ENCODE data around the gene PON2. TPM values are rescaled to one million over a fixed set of nuclear protein-coding genes. Genes with fewer than 3 reads are reported as not detected.
"Not testable (repeated sequence)": the region's sequence is repeated elsewhere in the genome, so short reads cannot be mapped to it uniquely, and the experiment has no call there.

Gene PON2
- total RNA-seq, 1 experiment from 2014 or later = 260 TPM

GRCh38 chr7:95460653-95461052 lies 25.8 kb upstream of the PON2 start:
- in situ Hi-C loops (cut with HindIII; ENCODE audit: low pct_unique_long_range_greater_than_20kb, low sequenced_read_pairs); DNase-seq (ENCODE audit: low read depth, low spot score): not testable (repeated sequence)

GRCh38 chr7:95457947-95458346 lies 23.1 kb upstream of the PON2 start:
- in situ Hi-C loops (cut with HindIII; ENCODE audit: low pct_unique_long_range_greater_than_20kb, low sequenced_read_pairs) = no loop called here

GRCh38 chr7:95454438-95455045 lies 19.7 kb upstream of the PON2 start:
- DNase-seq (ENCODE audit: low read depth, low spot score) = no peak
- in situ Hi-C loops (cut with HindIII; ENCODE audit: low pct_unique_long_range_greater_than_20kb, low sequenced_read_pairs) = no loop called here

More at GRCh38 chr7:95457947-95458346, 23.1 kb upstream of the PON2 start:
- no peak for DNase-seq (ENCODE audit: low read depth, low spot score)

GRCh38 chr7:95446618-95447017 lies 11.8 kb upstream of the PON2 start:
- DNase-seq (ENCODE audit: low read depth, low spot score) = no peak
- in situ Hi-C loops (cut with HindIII; ENCODE audit: low pct_unique_long_range_greater_than_20kb, low sequenced_read_pairs) = no loop called here

GRCh38 chr7:95444796-95445195 lies 10.0 kb upstream of the PON2 start:
- in situ Hi-C loops (cut with HindIII; ENCODE audit: low pct_unique_long_range_greater_than_20kb, low sequenced_read_pairs) = no loop called here
- no peak for DNase-seq (ENCODE audit: low read depth, low spot score)

GRCh38 chr7:95441042-95441823 lies 6.4 kb upstream of the PON2 start:
- in situ Hi-C loops (cut with HindIII; ENCODE audit: low pct_unique_long_range_greater_than_20kb, low sequenced_read_pairs) = no loop called here
- no peak for DNase-seq (ENCODE audit: low read depth, low spot score)

- DNase-seq (ENCODE audit: low read depth, low spot score) = no peak
- in situ Hi-C loops (cut with HindIII; ENCODE audit: low pct_unique_long_range_greater_than_20kb, low sequenced_read_pairs) = no loop called here
Observed at GRCh38 chr7:95440394-95441038, 5.7 kb upstream of the PON2 start.

GRCh38 chr7:95436407-95436806 lies 1.6 kb upstream of the PON2 start:
- in situ Hi-C loops (cut with HindIII; ENCODE audit: low pct_unique_long_range_greater_than_20kb, low sequenced_read_pairs) = no loop called here
- no peak for DNase-seq (ENCODE audit: low read depth, low spot score)

- in situ Hi-C loops (cut with HindIII; ENCODE audit: low pct_unique_long_range_greater_than_20kb, low sequenced_read_pairs) = no loop called here
- DNase-seq (ENCODE audit: low read depth, low spot score) = no peak
Observed at GRCh38 chr7:95435422-95435780, 573 bp upstream of the PON2 start.

- in situ Hi-C loops (cut with HindIII; ENCODE audit: low pct_unique_long_range_greater_than_20kb, low sequenced_read_pairs) = no loop called here
- no peak for DNase-seq (ENCODE audit: low read depth, low spot score)
Observed at GRCh38 chr7:95433952-95434556, 774 bp downstream of the PON2 start.

- in situ Hi-C loops (cut with HindIII; ENCODE audit: low pct_unique_long_range_greater_than_20kb, low sequenced_read_pairs) = no loop called here
- no peak for DNase-seq (ENCODE audit: low read depth, low spot score)
Observed at GRCh38 chr7:95433129-95433528, 1.7 kb downstream of the PON2 start.

GRCh38 chr7:95432606-95433005 lies 2.2 kb downstream of the PON2 start:
- in situ Hi-C loops (cut with HindIII; ENCODE audit: low pct_unique_long_range_greater_than_20kb, low sequenced_read_pairs) = no loop called here

GRCh38 chr7:95430864-95431263 lies 4.0 kb downstream of the PON2 start:
- in situ Hi-C loops (cut with HindIII; ENCODE audit: low pct_unique_long_range_greater_than_20kb, low sequenced_read_pairs) = no loop called here
- no peak for DNase-seq (ENCODE audit: low read depth, low spot score)

More at GRCh38 chr7:95432606-95433005, 2.2 kb downstream of the PON2 start:
- DNase-seq (ENCODE audit: low read depth, low spot score) = no peak

GRCh38 chr7:95429241-95429990 lies 5.4 kb downstream of the PON2 start:
- DNase-seq (ENCODE audit: low read depth, low spot score) = no peak
- in situ Hi-C loops (cut with HindIII; ENCODE audit: low pct_unique_long_range_greater_than_20kb, low sequenced_read_pairs) = no loop called here

- in situ Hi-C loops (cut with HindIII; ENCODE audit: low pct_unique_long_range_greater_than_20kb, low sequenced_read_pairs) = no loop called here
- DNase-seq (ENCODE audit: low read depth, low spot score) = no peak
Observed at GRCh38 chr7:95427914-95428516, 6.8 kb downstream of the PON2 start.

GRCh38 chr7:95427166-95427565 lies 7.7 kb downstream of the PON2 start:
- DNase-seq (ENCODE audit: low read depth, low spot score) = no peak
- in situ Hi-C loops (cut with HindIII; ENCODE audit: low pct_unique_long_range_greater_than_20kb, low sequenced_read_pairs) = no loop called here

GRCh38 chr7:95425694-95426093 lies 9.1 kb downstream of the PON2 start:
- in situ Hi-C loops (cut with HindIII; ENCODE audit: low pct_unique_long_range_greater_than_20kb, low sequenced_read_pairs) = no loop called here
- no peak for DNase-seq (ENCODE audit: low read depth, low spot score)
